Thyroid gland (tissue), 4 donors: ENCODE data around the gene SMARCC1. TPM values are rescaled to one million over a fixed set of nuclear protein-coding genes. Genes with fewer than 3 reads are reported as not detected.

Source experiments
- DNase-seq, 2 donors: peaks; one replicate each; pipeline ENCODE4 v3.0.0-alpha.2; 2019
- H3K27ac ChIP-seq, 3 donors: fragments of 200-600 bp; sonication (generic); 1 replicate in 2 of 3; 2 replicates in 1 of 3; pipeline ENCODE4 v1.5.1; 2016 to 2019; ENCODE audit warnings: mild to moderate bottlenecking in 1 of 3, moderate library complexity in 1 of 3
- H3K27me3 ChIP-seq: fragments of 200-600 bp; sonication (generic); one replicate; pipeline ENCODE4 v1.5.1; 2019
- H3K36me3 ChIP-seq, 2 donors: fragments of 200-600 bp; sonication (generic); one replicate each; pipeline ENCODE4 v1.5.1; 2016 to 2019
- H3K4me1 ChIP-seq, 2 donors: fragments of 200-600 bp; sonication (generic); one replicate each; pipeline ENCODE4 v1.5.1; 2017 to 2019
- H3K4me3 ChIP-seq, 3 donors: fragments of 200-600 bp; sonication (generic); replicated peaks in 1 of 3; 1 replicate in 2 of 3; 2 replicates in 1 of 3; pipeline ENCODE4 v1.5.1; 2016; ENCODE audit warnings: mild to moderate bottlenecking in 1 of 3
- H3K9me3 ChIP-seq: fragments of 200-600 bp; sonication (generic); one replicate; pipeline ENCODE4 v1.5.1; 2017
- POLR2A ChIP-seq, 2 donors: fragments of 450-650 bp; IDR thresholded peaks; one replicate each; pipeline ENCODE4 v1.6.1; 2017; ENCODE audit warnings: antibody characterized with exemption in 2 of 2, mild to moderate bottlenecking in 2 of 2, moderate library complexity in 1 of 2
- WGBS, 2 donors: methylation state at CpG; one replicate each; pipeline ENCODE4 v1.1.5; 2017; 5-methylcytosine and 5-hydroxymethylcytosine counted together
- intact Hi-C: fragments of 100-400 bp; cut with DNase I; formaldehyde crosslinking; loops from one replicate; pipeline ENCODE4 v1.15.1; 2023
- total RNA-seq, 4 donors: library from RNA; depleted of rRNA; stranded (reverse); fragments of >200 nt; gene quantifications; one replicate each; pipeline ENCODE4 v1.2.3, GENCODE V29; 2016
- TF ChIP-seq, protein P1 (sequence below), 6 experiments: fragments of 200-600 bp in 3 of 6; fragments of 450-650 bp in 3 of 6; sonication (generic) in 3 of 6; IDR thresholded peaks; one replicate each; pipeline ENCODE4 v1.5.1; 2016 to 2019; ENCODE audit warnings: antibody characterized with exemption in 6 of 6, mild to moderate bottlenecking in 2 of 6, inconsistent platforms in 1 of 6, moderate library complexity in 1 of 6

Gene SMARCC1
- total RNA-seq, 4 donors from 2014 or later, result 38.0 to 49.2 (median 45.4) TPM

GRCh38 chr3:47666118-47666517 is 115.6 kb downstream of the SMARCC1 start:
- no peak for DNase-seq
- intact Hi-C loops, result no loop called here
- Histone ChIP-seq H3K36me3 (peaks cover 0 to 7% of the 10 kb centered on the region in 2 donors), H3K4me3 (no peak overlapping the region), H3K4me1 (peaks cover 3 to 5% of the 10 kb centered on the region in 2 donors), H3K9me3 (no peaks in the 10 kb centered on the region), H3K27ac (no peak overlapping the region), H3K27me3 (no peaks in the 10 kb centered on the region)
- 96 to 98% methylated on average over 2 of the region's 2 CpGs for WGBS, 2 donors
- TF ChIP-seq, protein P1, sequence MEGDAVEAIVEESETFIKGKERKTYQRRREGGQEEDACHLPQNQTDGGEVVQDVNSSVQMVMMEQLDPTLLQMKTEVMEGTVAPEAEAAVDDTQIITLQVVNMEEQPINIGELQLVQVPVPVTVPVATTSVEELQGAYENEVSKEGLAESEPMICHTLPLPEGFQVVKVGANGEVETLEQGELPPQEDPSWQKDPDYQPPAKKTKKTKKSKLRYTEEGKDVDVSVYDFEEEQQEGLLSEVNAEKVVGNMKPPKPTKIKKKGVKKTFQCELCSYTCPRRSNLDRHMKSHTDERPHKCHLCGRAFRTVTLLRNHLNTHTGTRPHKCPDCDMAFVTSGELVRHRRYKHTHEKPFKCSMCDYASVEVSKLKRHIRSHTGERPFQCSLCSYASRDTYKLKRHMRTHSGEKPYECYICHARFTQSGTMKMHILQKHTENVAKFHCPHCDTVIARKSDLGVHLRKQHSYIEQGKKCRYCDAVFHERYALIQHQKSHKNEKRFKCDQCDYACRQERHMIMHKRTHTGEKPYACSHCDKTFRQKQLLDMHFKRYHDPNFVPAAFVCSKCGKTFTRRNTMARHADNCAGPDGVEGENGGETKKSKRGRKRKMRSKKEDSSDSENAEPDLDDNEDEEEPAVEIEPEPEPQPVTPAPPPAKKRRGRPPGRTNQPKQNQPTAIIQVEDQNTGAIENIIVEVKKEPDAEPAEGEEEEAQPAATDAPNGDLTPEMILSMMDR (IDR thresholded peaks at IDR 0.05), result no peak
- no peak for TF ChIP-seq POLR2A (IDR thresholded peaks at IDR 0.05)

- WGBS, 2 donors, result 92 to 93% methylated on average over 2 of the region's 2 CpGs
- no peaks in the 10 kb centered on the region for H3K36me3 ChIP-seq
- H3K27ac ChIP-seq, result no peak overlapping the region
- no peak for DNase-seq
- TF ChIP-seq, protein P1 (IDR thresholded peaks at IDR 0.05), result peak in 2 of 6 experiments; percentile 26 to 31
- no peak for TF ChIP-seq POLR2A (IDR thresholded peaks at IDR 0.05)
- intact Hi-C loops, result no loop called here
- no peaks in the 10 kb centered on the region for H3K9me3 ChIP-seq
- H3K27me3 ChIP-seq, result no peaks in the 10 kb centered on the region
- no peak overlapping the region for H3K4me3 ChIP-seq
- H3K4me1 ChIP-seq, result no peaks in the 10 kb centered on the region
These were observed 117.2 kb downstream of the SMARCC1 start for GRCh38 chr3:47664519-47664918.

DNA sequence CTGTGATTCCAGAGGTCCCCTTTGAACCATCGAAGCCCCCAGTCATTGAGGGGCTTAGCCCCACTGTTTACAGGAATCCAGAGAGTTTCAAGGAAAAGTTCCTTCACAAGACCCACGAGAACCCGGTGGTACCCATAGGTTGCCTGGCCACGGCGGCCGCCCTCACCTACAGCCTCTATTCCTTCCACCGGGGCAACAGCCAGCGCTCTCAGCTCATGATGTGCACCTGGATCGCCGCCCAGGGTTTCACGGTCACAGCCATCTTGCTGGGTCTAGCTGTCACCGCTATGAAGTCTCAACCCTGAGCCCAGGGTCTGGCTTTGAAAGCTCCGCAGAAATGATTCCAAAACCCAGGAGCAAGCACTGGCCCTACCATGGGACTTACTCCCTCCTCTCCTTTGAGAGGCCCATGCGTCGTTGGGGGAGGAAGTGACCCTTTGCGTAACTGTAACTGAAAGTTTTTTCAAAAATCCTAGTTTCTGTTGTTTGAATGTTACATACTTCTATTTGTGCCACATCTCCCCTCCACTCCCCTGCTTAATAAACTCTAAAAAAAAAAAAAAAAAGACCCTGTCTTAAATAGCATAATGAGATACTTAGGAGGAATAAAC is 118.0 kb downstream of the SMARCC1 start:
- Histone ChIP-seq H3K36me3 (no peaks in the 10 kb centered on the region), H3K27ac (no peak overlapping the region), H3K4me1 (no peaks in the 10 kb centered on the region), H3K27me3 (no peaks in the 10 kb centered on the region), H3K9me3 (no peaks in the 10 kb centered on the region), H3K4me3 (no peak overlapping the region)
- DNase-seq, result no peak
- intact Hi-C loops, result no loop called here
- 96 to 98% methylated on average over 16 of the region's 16 CpGs for WGBS, 2 donors
- TF ChIP-seq POLR2A (IDR thresholded peaks at IDR 0.05), result no peak

DNA sequence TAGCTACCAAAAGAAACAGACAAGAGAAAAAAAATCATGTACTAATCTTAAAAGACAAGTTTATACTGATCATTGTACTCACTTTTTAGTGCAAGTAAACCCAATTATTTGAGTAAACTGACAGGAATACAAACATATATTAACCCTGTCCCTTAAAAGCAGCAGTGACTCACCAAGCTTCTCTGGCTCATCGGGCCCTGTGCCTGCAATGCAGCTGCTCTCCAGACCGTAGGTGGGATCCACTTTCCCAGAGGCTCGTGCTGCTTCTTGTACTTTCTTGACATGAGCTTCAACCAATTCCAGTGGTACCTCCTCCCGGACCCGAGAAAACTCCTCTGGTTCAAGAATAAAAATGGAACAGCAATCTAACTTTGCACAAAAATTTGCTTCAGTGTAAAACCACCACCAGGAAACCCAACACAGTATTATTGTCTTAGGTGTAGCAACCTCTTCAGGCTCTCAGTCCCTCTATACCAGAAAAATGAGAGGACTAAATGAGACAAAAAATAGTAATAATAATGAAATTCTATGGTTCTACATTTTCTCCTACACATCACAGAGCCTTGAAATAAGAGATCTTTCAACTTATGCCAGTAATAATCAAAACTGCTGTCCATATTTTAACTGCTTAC is 120.5 kb downstream of the SMARCC1 start:
- WGBS, 2 donors, result 81 to 88% methylated on average over 5 of the region's 5 CpGs

GRCh38 chr3:47658444-47658843 is 123.2 kb downstream of the SMARCC1 start:
- intact Hi-C loops, result no loop called here
- no peak for DNase-seq
- no peak overlapping the region for H3K4me3 ChIP-seq
- no peaks in the 10 kb centered on the region for H3K36me3 ChIP-seq
- H3K27ac ChIP-seq, result no peak overlapping the region
- no peaks in the 10 kb centered on the region for H3K9me3 ChIP-seq
- H3K4me1 ChIP-seq, result peaks cover 0 to 10% of the 10 kb centered on the region in 2 donors
- WGBS, 2 donors, result 95 to 100% methylated on average over 1 of the region's 1 CpG
- TF ChIP-seq, protein P1 (IDR thresholded peaks at IDR 0.05), result no peak
- TF ChIP-seq POLR2A (IDR thresholded peaks at IDR 0.05), result no peak
- H3K27me3 ChIP-seq, result no peaks in the 10 kb centered on the region

More for the DNA sequence above, 120.5 kb downstream of the SMARCC1 start:
- no peak for DNase-seq
- TF ChIP-seq, protein P1 (IDR thresholded peaks at IDR 0.05), result no peak
- TF ChIP-seq POLR2A (IDR thresholded peaks at IDR 0.05), result no peak
- Histone ChIP-seq H3K9me3 (no peaks in the 10 kb centered on the region), H3K27ac (no peak overlapping the region), H3K36me3 (no peaks in the 10 kb centered on the region), H3K4me1 (no peaks in the 10 kb centered on the region), H3K4me3 (no peak overlapping the region), H3K27me3 (no peaks in the 10 kb centered on the region)
- intact Hi-C loops, result no loop called here
